ENCODE results near the gene CALML3. TPM values are rescaled to one million over a fixed set of nuclear protein-coding genes. Genes with fewer than 3 reads are reported as not detected.

Gene CALML3
- total RNA-seq, 1 experiment from 2014 or later = not detected

- H2BK12ac ChIP-seq (ENCODE audit: insufficient read length, low read depth, low read length) = no peak overlapping the region
- no peaks in the 10 kb centered on the region for H3K9me3 Mint-ChIP-seq
- H3K27me3 ChIP-seq (ENCODE audit: insufficient read depth, low read length) = no peaks in the 10 kb centered on the region
- H3K79me2 ChIP-seq (ENCODE audit: insufficient read depth, low read length) = no peaks in the 10 kb centered on the region
- DNase-seq = no peak
- no peak overlapping the region for H3K9ac ChIP-seq (ENCODE audit: extremely low read depth, insufficient read length, low read length)
- TF ChIP-seq, protein P1, sequence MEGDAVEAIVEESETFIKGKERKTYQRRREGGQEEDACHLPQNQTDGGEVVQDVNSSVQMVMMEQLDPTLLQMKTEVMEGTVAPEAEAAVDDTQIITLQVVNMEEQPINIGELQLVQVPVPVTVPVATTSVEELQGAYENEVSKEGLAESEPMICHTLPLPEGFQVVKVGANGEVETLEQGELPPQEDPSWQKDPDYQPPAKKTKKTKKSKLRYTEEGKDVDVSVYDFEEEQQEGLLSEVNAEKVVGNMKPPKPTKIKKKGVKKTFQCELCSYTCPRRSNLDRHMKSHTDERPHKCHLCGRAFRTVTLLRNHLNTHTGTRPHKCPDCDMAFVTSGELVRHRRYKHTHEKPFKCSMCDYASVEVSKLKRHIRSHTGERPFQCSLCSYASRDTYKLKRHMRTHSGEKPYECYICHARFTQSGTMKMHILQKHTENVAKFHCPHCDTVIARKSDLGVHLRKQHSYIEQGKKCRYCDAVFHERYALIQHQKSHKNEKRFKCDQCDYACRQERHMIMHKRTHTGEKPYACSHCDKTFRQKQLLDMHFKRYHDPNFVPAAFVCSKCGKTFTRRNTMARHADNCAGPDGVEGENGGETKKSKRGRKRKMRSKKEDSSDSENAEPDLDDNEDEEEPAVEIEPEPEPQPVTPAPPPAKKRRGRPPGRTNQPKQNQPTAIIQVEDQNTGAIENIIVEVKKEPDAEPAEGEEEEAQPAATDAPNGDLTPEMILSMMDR (conservative IDR thresholded peaks at IDR 0.05) = no peak
- H2BK5ac ChIP-seq (ENCODE audit: insufficient read length, low read length) = no peak overlapping the region
- no peaks in the 10 kb centered on the region; a peak in 1 of 7 replicates for H3K36me3 Mint-ChIP-seq (ENCODE audit: insufficient read depth in 1 of 3, low read depth in 3 of 3)
- no peak overlapping the region for H2AFZ ChIP-seq (ENCODE audit: low read length)
- H4K8ac ChIP-seq (replicated peaks; ENCODE audit: insufficient read length, low read depth, low read length) = no peak overlapping the region
- H3K23ac ChIP-seq (ENCODE audit: insufficient read length, low read depth, low read length) = no peak overlapping the region
- no peaks in the 10 kb centered on the region for H3K9me3 ChIP-seq (ENCODE audit: control insufficient read depth, low read depth, low read length)
- no peak overlapping the region for H2AK5ac ChIP-seq (ENCODE audit: insufficient read length, low read length)
- no peak overlapping the region for H3T11ph ChIP-seq (ENCODE audit: low read length)
- H3K14ac ChIP-seq (ENCODE audit: insufficient read depth, low read length) = no peak overlapping the region; the same call in 1 of the 2 replicates
- no peaks in the 10 kb centered on the region; the same call in 1 of the 2 replicates for H3K4me1 ChIP-seq (ENCODE audit: insufficient read depth, low read length)
- H4K20me1 ChIP-seq (ENCODE audit: control insufficient read depth, insufficient read depth, insufficient read length) = no peaks in the 10 kb centered on the region
- H2BK20ac ChIP-seq (ENCODE audit: low read depth, low read length, poor library complexity, severe bottlenecking) = no peak overlapping the region
- H3K27ac ChIP-seq (ENCODE audit: insufficient read length, low read depth, low read length) = no peak overlapping the region
- H2BK120ac ChIP-seq (ENCODE audit: low read depth, low read length, poor library complexity, severe bottlenecking) = no peak overlapping the region
- no peak overlapping the region for H3K56ac ChIP-seq (ENCODE audit: insufficient read length, low read depth, low read length)
- H3K4me2 ChIP-seq (ENCODE audit: insufficient read depth, insufficient read length, low read length) = no peak overlapping the region
- H3K4me3 Mint-ChIP-seq = no peak overlapping the region
- H2BK15ac ChIP-seq (ENCODE audit: low read depth, low read length) = no peak overlapping the region
- no peak overlapping the region for H4K5ac ChIP-seq (ENCODE audit: insufficient read length, low read depth, low read length)
- H3K4me1 Mint-ChIP-seq = peaks cover 6 to 7% of the 10 kb centered on the region in 2 experiments
- WGBS (ENCODE audit: extremely low coverage, insufficient read length, low lambda C conversion rate) = no CpG with 5 or more reads among the region's 61 CpGs
- no peak overlapping the region for H3K4ac ChIP-seq (ENCODE audit: low read depth, low read length)
- no peaks in the 10 kb centered on the region for H3K23me2 ChIP-seq (ENCODE audit: insufficient read length, low read depth, low read length, poor library complexity, severe bottlenecking)
- H3K79me1 ChIP-seq (ENCODE audit: insufficient read depth, low read depth, low read length, poor library complexity, severe bottlenecking) = no peaks in the 10 kb centered on the region
- peaks cover 5% of the 10 kb centered on the region for H3K27me3 Mint-ChIP-seq (ENCODE audit: low read depth)
- no peak overlapping the region; a peak in 1 of 7 replicates for H3K27ac Mint-ChIP-seq
- no peak overlapping the region for H4K91ac ChIP-seq (ENCODE audit: insufficient read length, low read depth, low read length)
- no peak overlapping the region for H3K18ac ChIP-seq (ENCODE audit: insufficient read length, low read depth, low read length)
These were observed 25.8 kb upstream of the CALML3 start for GRCh38 chr10:5498791-5499492.

Data from H9 (cell line).